ENCODE measurements around the gene FAM110A. TPM values are rescaled to one million over a fixed set of nuclear protein-coding genes. Genes with fewer than 3 reads are reported as not detected.

Gene FAM110A
- total RNA-seq, 2 experiments from 2014 or later, result 16.2 to 28.2 TPM

GRCh38 chr20:820323-820953 is 13.1 kb upstream of the FAM110A start:
- no peak for DNase-seq (ENCODE audit: low spot score)
- Histone ChIP-seq H4K20me1 (ENCODE audit: insufficient read depth, low read length) (no peaks in the 10 kb centered on the region), H3K4me3 (ENCODE audit: low read depth, low read length, poor library complexity, severe bottlenecking) (no peak overlapping the region), H3K4me1 (ENCODE audit: insufficient read depth, low read length, poor library complexity, severe bottlenecking) (peaks cover 10% of the 10 kb centered on the region), H3K4me2 (ENCODE audit: low read length) (no peak overlapping the region), H3K27ac (ENCODE audit: low read depth, low read length, poor library complexity, severe bottlenecking) (no peak overlapping the region), H3K9me3 (ENCODE audit: low read length) (no peaks in the 10 kb centered on the region), H3K9me2 (ENCODE audit: insufficient read depth, low read length) (no peaks in the 10 kb centered on the region), H3K36me3 (ENCODE audit: insufficient read depth, low read length) (no peaks in the 10 kb centered on the region), H3K79me2 (ENCODE audit: insufficient read depth, low read depth, low read length) (no peaks in the 10 kb centered on the region), H2AFZ (ENCODE audit: low read length) (no peak overlapping the region)
- TF ChIP-seq EZH2phosphoT487 (IDR thresholded peaks at IDR 0.05; ENCODE audit: borderline replicate concordance, low read depth, low read length), result no peak
- TF ChIP-seq, protein P1, sequence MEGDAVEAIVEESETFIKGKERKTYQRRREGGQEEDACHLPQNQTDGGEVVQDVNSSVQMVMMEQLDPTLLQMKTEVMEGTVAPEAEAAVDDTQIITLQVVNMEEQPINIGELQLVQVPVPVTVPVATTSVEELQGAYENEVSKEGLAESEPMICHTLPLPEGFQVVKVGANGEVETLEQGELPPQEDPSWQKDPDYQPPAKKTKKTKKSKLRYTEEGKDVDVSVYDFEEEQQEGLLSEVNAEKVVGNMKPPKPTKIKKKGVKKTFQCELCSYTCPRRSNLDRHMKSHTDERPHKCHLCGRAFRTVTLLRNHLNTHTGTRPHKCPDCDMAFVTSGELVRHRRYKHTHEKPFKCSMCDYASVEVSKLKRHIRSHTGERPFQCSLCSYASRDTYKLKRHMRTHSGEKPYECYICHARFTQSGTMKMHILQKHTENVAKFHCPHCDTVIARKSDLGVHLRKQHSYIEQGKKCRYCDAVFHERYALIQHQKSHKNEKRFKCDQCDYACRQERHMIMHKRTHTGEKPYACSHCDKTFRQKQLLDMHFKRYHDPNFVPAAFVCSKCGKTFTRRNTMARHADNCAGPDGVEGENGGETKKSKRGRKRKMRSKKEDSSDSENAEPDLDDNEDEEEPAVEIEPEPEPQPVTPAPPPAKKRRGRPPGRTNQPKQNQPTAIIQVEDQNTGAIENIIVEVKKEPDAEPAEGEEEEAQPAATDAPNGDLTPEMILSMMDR (conservative IDR thresholded peaks at IDR 0.05; ENCODE audit: low read length), result no peak
- intact Hi-C loops (cut with micrococcal nuclease; ENCODE audit: unreplicated experiment), result no loop called here
- CTCF ChIA-PET (ENCODE audit: unreplicated experiment), result interaction anchor here (0.6 kb wide), 1 partner anchor 497 kb away, joined by 3 read pairs; no protein-coding TSS in a partner anchor
- POLR2A ChIA-PET, result no interaction called here
- no TSS peak for BruUV-seq (replicated peaks)

DNA sequence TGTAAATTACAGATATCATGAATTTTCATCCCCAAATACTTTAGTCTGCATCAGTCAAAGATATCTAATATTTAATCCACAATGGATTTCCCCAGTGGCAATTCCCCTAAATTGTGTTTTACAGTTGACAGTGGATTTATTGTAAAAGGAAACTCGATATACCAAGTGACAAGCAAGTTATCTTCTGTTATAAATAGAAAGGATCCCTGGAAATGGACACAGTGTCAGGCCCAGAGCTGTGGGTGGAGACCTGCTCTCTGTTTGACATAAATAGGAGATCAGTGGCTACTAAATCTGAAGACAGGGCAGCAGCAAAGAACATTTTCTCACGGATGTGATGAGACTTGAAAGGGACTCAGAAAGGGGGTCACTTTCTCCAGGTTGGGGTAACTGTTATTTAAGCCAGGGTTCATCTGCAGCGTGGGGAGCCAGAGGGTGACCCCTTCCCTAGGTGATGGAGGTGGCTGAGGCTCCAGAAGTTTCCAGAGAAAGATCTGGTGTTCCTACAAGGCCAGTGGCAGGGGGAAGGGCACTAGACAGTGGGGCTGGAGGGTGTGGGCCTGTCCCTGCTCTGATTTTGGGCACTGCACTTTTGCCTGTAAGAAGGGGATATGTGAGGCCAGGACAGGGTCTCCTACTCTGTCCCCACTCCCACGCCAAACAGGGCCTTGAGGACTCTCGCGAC is 12.3 kb upstream of the FAM110A start:
- CTCF ChIA-PET (ENCODE audit: unreplicated experiment), result interaction anchor here (0.6 kb wide), 1 partner anchor 496 kb away, joined by 3 read pairs; no protein-coding TSS in a partner anchor
- no peak for DNase-seq (ENCODE audit: low spot score)
- Histone ChIP-seq H3K9me3 (ENCODE audit: low read length) (no peaks in the 10 kb centered on the region), H3K4me1 (ENCODE audit: insufficient read depth, low read length, poor library complexity, severe bottlenecking) (peaks cover 10% of the 10 kb centered on the region), H3K79me2 (ENCODE audit: insufficient read depth, low read depth, low read length) (no peaks in the 10 kb centered on the region), H4K20me1 (ENCODE audit: insufficient read depth, low read length) (no peaks in the 10 kb centered on the region), H3K9me2 (ENCODE audit: insufficient read depth, low read length) (no peaks in the 10 kb centered on the region), H2AFZ (ENCODE audit: low read length) (no peak overlapping the region), H3K27ac (ENCODE audit: low read depth, low read length, poor library complexity, severe bottlenecking) (no peak overlapping the region), H3K4me2 (ENCODE audit: low read length) (no peak overlapping the region), H3K36me3 (ENCODE audit: insufficient read depth, low read length) (no peaks in the 10 kb centered on the region), H3K4me3 (ENCODE audit: low read depth, low read length, poor library complexity, severe bottlenecking) (no peak overlapping the region)
- intact Hi-C loops (cut with micrococcal nuclease; ENCODE audit: unreplicated experiment), result no loop called here
- BruUV-seq (replicated peaks), result no TSS peak
- TF ChIP-seq EZH2phosphoT487 (IDR thresholded peaks at IDR 0.05; ENCODE audit: borderline replicate concordance, low read depth, low read length), result no peak
- TF ChIP-seq, protein P1 (conservative IDR thresholded peaks at IDR 0.05; ENCODE audit: low read length), result no peak
- POLR2A ChIA-PET, result no interaction called here

GRCh38 chr20:821731-822065 is 11.8 kb upstream of the FAM110A start:
- H3K9me2 ChIP-seq (ENCODE audit: insufficient read depth, low read length), result no peaks in the 10 kb centered on the region
- POLR2A ChIA-PET, result interaction anchor here (0.7 kb wide), 1 partner anchor 11 kb away, joined by 3 read pairs; no protein-coding TSS in a partner anchor
- TF ChIP-seq EZH2phosphoT487 (IDR thresholded peaks at IDR 0.05; ENCODE audit: borderline replicate concordance, low read depth, low read length), result no peak
- TF ChIP-seq, protein P1 (conservative IDR thresholded peaks at IDR 0.05; ENCODE audit: low read length), result no peak
- BruUV-seq (replicated peaks), result no TSS peak
- no peak overlapping the region for H3K27ac ChIP-seq (ENCODE audit: low read depth, low read length, poor library complexity, severe bottlenecking)
- CTCF ChIA-PET (ENCODE audit: unreplicated experiment), result no interaction called here
- no peak for DNase-seq (ENCODE audit: low spot score)
- H2AFZ ChIP-seq (ENCODE audit: low read length), result no peak overlapping the region
- peaks cover 10% of the 10 kb centered on the region for H3K4me1 ChIP-seq (ENCODE audit: insufficient read depth, low read length, poor library complexity, severe bottlenecking)
- H3K36me3 ChIP-seq (ENCODE audit: insufficient read depth, low read length), result no peaks in the 10 kb centered on the region
- H3K4me2 ChIP-seq (ENCODE audit: low read length), result no peak overlapping the region
- no peak overlapping the region for H3K4me3 ChIP-seq (ENCODE audit: low read depth, low read length, poor library complexity, severe bottlenecking)
- H4K20me1 ChIP-seq (ENCODE audit: insufficient read depth, low read length), result no peaks in the 10 kb centered on the region
- H3K9me3 ChIP-seq (ENCODE audit: low read length), result no peaks in the 10 kb centered on the region
- intact Hi-C loops (cut with micrococcal nuclease; ENCODE audit: unreplicated experiment), result no loop called here
- H3K79me2 ChIP-seq (ENCODE audit: insufficient read depth, low read depth, low read length), result no peaks in the 10 kb centered on the region
